ENCODE results near the gene KSR1.

KSR1 gene

GRCh38 chr17:27490391-27490790 is 34.1 kb downstream of the KSR1 start:
- no peak for DNase-seq
- H3K27me3 ChIP-seq (replicated peaks in 2 of 5; ENCODE audit: control insufficient read depth in 4 of 5, insufficient read depth in 5 of 5, low read length in 4 of 5) = no peaks in the 10 kb centered on the region
- CTCF ChIA-PET = interaction anchor here (1.6 kb wide), 1 partner anchor 13 kb away, joined by 4 read pairs; no protein-coding TSS in a partner anchor
- no peak overlapping the region for H3K27ac ChIP-seq (ENCODE audit: insufficient read depth in 1 of 2, low read depth in 1 of 2, low read length in 2 of 2, poor library complexity in 1 of 2, severe bottlenecking in 2 of 2)
- no peaks in the 10 kb centered on the region for H3K9me3 ChIP-seq (ENCODE audit: control extremely low read depth in 1 of 5, control insufficient read depth in 4 of 5, insufficient read depth in 2 of 5, low read depth in 1 of 5, low read length in 4 of 5)
- H3K36me3 ChIP-seq (ENCODE audit: control insufficient read depth in 4 of 4, insufficient read depth in 4 of 4, low read length in 3 of 4) = no peaks in the 10 kb centered on the region
- no peak overlapping the region for H3K4me3 ChIP-seq (ENCODE audit: control insufficient read depth in 1 of 7, extremely low read depth in 1 of 7, insufficient read depth in 4 of 7, low read depth in 2 of 7, low read length in 6 of 7)
- H3K4me1 ChIP-seq (ENCODE audit: control extremely low read depth in 1 of 4, control insufficient read depth in 4 of 4, insufficient read depth in 4 of 4, low read length in 3 of 4) = peaks cover 2 to 54% (median 20%) of the 10 kb centered on the region in 4 experiments
- POLR2A ChIA-PET = no interaction called here
- WGBS (ENCODE audit: insufficient coverage) = 73% methylated on average over 2 of the region's 4 CpGs

GRCh38 chr17:27491713-27492190 is 35.5 kb downstream of the KSR1 start:
- WGBS (ENCODE audit: insufficient coverage) = 97% methylated on average over 8 of the region's 12 CpGs
- Histone ChIP-seq H3K27ac (ENCODE audit: insufficient read depth in 1 of 2, low read depth in 1 of 2, low read length in 2 of 2, poor library complexity in 1 of 2, severe bottlenecking in 2 of 2) (peak overlapping the region in 1 of 2 experiments; percentile 9), H3K9me3 (ENCODE audit: control extremely low read depth in 1 of 5, control insufficient read depth in 4 of 5, insufficient read depth in 2 of 5, low read depth in 1 of 5, low read length in 4 of 5) (no peaks in the 10 kb centered on the region), H3K27me3 (replicated peaks in 2 of 5; ENCODE audit: control insufficient read depth in 4 of 5, insufficient read depth in 5 of 5, low read length in 4 of 5) (no peaks in the 10 kb centered on the region), H3K36me3 (ENCODE audit: control insufficient read depth in 4 of 4, insufficient read depth in 4 of 4, low read length in 3 of 4) (no peaks in the 10 kb centered on the region), H3K4me1 (ENCODE audit: control extremely low read depth in 1 of 4, control insufficient read depth in 4 of 4, insufficient read depth in 4 of 4, low read length in 3 of 4) (peaks cover 2 to 41% (median 19%) of the 10 kb centered on the region in 4 experiments), H3K4me3 (ENCODE audit: control insufficient read depth in 1 of 7, extremely low read depth in 1 of 7, insufficient read depth in 4 of 7, low read depth in 2 of 7, low read length in 6 of 7) (no peak overlapping the region)
- DNase-seq = no peak
- CTCF ChIA-PET = interaction anchor here (1.6 kb wide), 1 partner anchor 107 kb away, joined by 7 read pairs; no protein-coding TSS in a partner anchor
- POLR2A ChIA-PET = no interaction called here

GRCh38 chr17:27492470-27492869 is 36.2 kb downstream of the KSR1 start:
- H3K27me3 ChIP-seq (replicated peaks in 2 of 5; ENCODE audit: control insufficient read depth in 4 of 5, insufficient read depth in 5 of 5, low read length in 4 of 5) = no peaks in the 10 kb centered on the region
- ChIA-PET CTCF (interaction anchor here (1.6 kb wide), 1 partner anchor 106 kb away, joined by 7 read pairs; no protein-coding TSS in a partner anchor), POLR2A (no interaction called here)
- no peak for DNase-seq
- WGBS (ENCODE audit: insufficient coverage) = 100% methylated on average over 1 of the region's 3 CpGs
- no peak overlapping the region for H3K27ac ChIP-seq (ENCODE audit: insufficient read depth in 1 of 2, low read depth in 1 of 2, low read length in 2 of 2, poor library complexity in 1 of 2, severe bottlenecking in 2 of 2)
- no peaks in the 10 kb centered on the region for H3K9me3 ChIP-seq (ENCODE audit: control extremely low read depth in 1 of 5, control insufficient read depth in 4 of 5, insufficient read depth in 2 of 5, low read depth in 1 of 5, low read length in 4 of 5)
- peaks cover 0 to 3% (median 1%) of the 10 kb centered on the region in 4 experiments for H3K36me3 ChIP-seq (ENCODE audit: control insufficient read depth in 4 of 4, insufficient read depth in 4 of 4, low read length in 3 of 4)
- peaks cover 2 to 41% (median 19%) of the 10 kb centered on the region in 4 experiments for H3K4me1 ChIP-seq (ENCODE audit: control extremely low read depth in 1 of 4, control insufficient read depth in 4 of 4, insufficient read depth in 4 of 4, low read length in 3 of 4)
- H3K4me3 ChIP-seq (ENCODE audit: control insufficient read depth in 1 of 7, extremely low read depth in 1 of 7, insufficient read depth in 4 of 7, low read depth in 2 of 7, low read length in 6 of 7) = no peak overlapping the region

- WGBS (ENCODE audit: insufficient coverage) = 94% methylated on average over 3 of the region's 4 CpGs
- ChIA-PET POLR2A (no interaction called here), CTCF (interaction anchor here (1.5 to 1.6 kb wide), 2 partner anchors 12 to 106 kb away, joined by 4 to 7 read pairs; no protein-coding TSS in a partner anchor)
- peaks cover 2 to 37% (median 19%) of the 10 kb centered on the region in 4 experiments for H3K4me1 ChIP-seq (ENCODE audit: control extremely low read depth in 1 of 4, control insufficient read depth in 4 of 4, insufficient read depth in 4 of 4, low read length in 3 of 4)
- no peak for DNase-seq
- H3K27ac ChIP-seq (ENCODE audit: insufficient read depth in 1 of 2, low read depth in 1 of 2, low read length in 2 of 2, poor library complexity in 1 of 2, severe bottlenecking in 2 of 2) = no peak overlapping the region
- H3K4me3 ChIP-seq (ENCODE audit: control insufficient read depth in 1 of 7, extremely low read depth in 1 of 7, insufficient read depth in 4 of 7, low read depth in 2 of 7, low read length in 6 of 7) = no peak overlapping the region
- H3K9me3 ChIP-seq (ENCODE audit: control extremely low read depth in 1 of 5, control insufficient read depth in 4 of 5, insufficient read depth in 2 of 5, low read depth in 1 of 5, low read length in 4 of 5) = no peaks in the 10 kb centered on the region
- no peaks in the 10 kb centered on the region for H3K27me3 ChIP-seq (replicated peaks in 2 of 5; ENCODE audit: control insufficient read depth in 4 of 5, insufficient read depth in 5 of 5, low read length in 4 of 5)
- peaks cover 0 to 3% (median 1%) of the 10 kb centered on the region in 4 experiments for H3K36me3 ChIP-seq (ENCODE audit: control insufficient read depth in 4 of 4, insufficient read depth in 4 of 4, low read length in 3 of 4)
These were observed 36.8 kb downstream of the KSR1 start for GRCh38 chr17:27493088-27493487.

- ChIA-PET POLR2A (no interaction called here), CTCF (interaction anchor here (0.7 to 1.5 kb wide), 3 partner anchors 13 to 35 kb away, joined by 3 to 4 read pairs (median 3); no protein-coding TSS in a partner anchor)
- 96% methylated on average over 16 of the region's 19 CpGs for WGBS (ENCODE audit: insufficient coverage)
- no peak for DNase-seq
- Histone ChIP-seq H3K4me3 (ENCODE audit: control insufficient read depth in 1 of 7, extremely low read depth in 1 of 7, insufficient read depth in 4 of 7, low read depth in 2 of 7, low read length in 6 of 7) (no peak overlapping the region), H3K4me1 (ENCODE audit: control extremely low read depth in 1 of 4, control insufficient read depth in 4 of 4, insufficient read depth in 4 of 4, low read length in 3 of 4) (peaks cover 0 to 24% (median 9%) of the 10 kb centered on the region in 4 experiments), H3K9me3 (ENCODE audit: control extremely low read depth in 1 of 5, control insufficient read depth in 4 of 5, insufficient read depth in 2 of 5, low read depth in 1 of 5, low read length in 4 of 5) (no peaks in the 10 kb centered on the region), H3K27ac (ENCODE audit: insufficient read depth in 1 of 2, low read depth in 1 of 2, low read length in 2 of 2, poor library complexity in 1 of 2, severe bottlenecking in 2 of 2) (no peak overlapping the region), H3K36me3 (ENCODE audit: control insufficient read depth in 4 of 4, insufficient read depth in 4 of 4, low read length in 3 of 4) (peaks cover 0 to 3% (median 1%) of the 10 kb centered on the region in 4 experiments), H3K27me3 (replicated peaks in 2 of 5; ENCODE audit: control insufficient read depth in 4 of 5, insufficient read depth in 5 of 5, low read length in 4 of 5) (no peaks in the 10 kb centered on the region)
These were observed 38.2 kb downstream of the KSR1 start for GRCh38 chr17:27494192-27495091.

GRCh38 chr17:27495460-27495859 is 39.2 kb downstream of the KSR1 start:
- no peaks in the 10 kb centered on the region for H3K9me3 ChIP-seq (ENCODE audit: control extremely low read depth in 1 of 5, control insufficient read depth in 4 of 5, insufficient read depth in 2 of 5, low read depth in 1 of 5, low read length in 4 of 5)
- no peaks in the 10 kb centered on the region for H3K27me3 ChIP-seq (replicated peaks in 2 of 5; ENCODE audit: control insufficient read depth in 4 of 5, insufficient read depth in 5 of 5, low read length in 4 of 5)
- 88% methylated on average over 6 of the region's 6 CpGs for WGBS (ENCODE audit: insufficient coverage)
- peaks cover 0 to 4% (median 3%) of the 10 kb centered on the region in 4 experiments for H3K36me3 ChIP-seq (ENCODE audit: control insufficient read depth in 4 of 4, insufficient read depth in 4 of 4, low read length in 3 of 4)
- POLR2A ChIA-PET = no interaction called here
- CTCF ChIA-PET = interaction anchor here (0.7 kb wide), 1 partner anchor 34 kb away, joined by 3 read pairs; no protein-coding TSS in a partner anchor
- peaks cover 0 to 14% (median 2%) of the 10 kb centered on the region in 4 experiments for H3K4me1 ChIP-seq (ENCODE audit: control extremely low read depth in 1 of 4, control insufficient read depth in 4 of 4, insufficient read depth in 4 of 4, low read length in 3 of 4)
- H3K27ac ChIP-seq (ENCODE audit: insufficient read depth in 1 of 2, low read depth in 1 of 2, low read length in 2 of 2, poor library complexity in 1 of 2, severe bottlenecking in 2 of 2) = no peak overlapping the region
- DNase-seq = no peak
- H3K4me3 ChIP-seq (ENCODE audit: control insufficient read depth in 1 of 7, extremely low read depth in 1 of 7, insufficient read depth in 4 of 7, low read depth in 2 of 7, low read length in 6 of 7) = no peak overlapping the region

GRCh38 chr17:27496005-27496404 is 39.8 kb downstream of the KSR1 start:
- Histone ChIP-seq H3K4me3 (ENCODE audit: control insufficient read depth in 1 of 7, extremely low read depth in 1 of 7, insufficient read depth in 4 of 7, low read depth in 2 of 7, low read length in 6 of 7) (no peak overlapping the region), H3K36me3 (ENCODE audit: control insufficient read depth in 4 of 4, insufficient read depth in 4 of 4, low read length in 3 of 4) (peaks cover 0 to 7% (median 3%) of the 10 kb centered on the region in 4 experiments), H3K27me3 (replicated peaks in 2 of 5; ENCODE audit: control insufficient read depth in 4 of 5, insufficient read depth in 5 of 5, low read length in 4 of 5) (no peaks in the 10 kb centered on the region), H3K27ac (ENCODE audit: insufficient read depth in 1 of 2, low read depth in 1 of 2, low read length in 2 of 2, poor library complexity in 1 of 2, severe bottlenecking in 2 of 2) (no peak overlapping the region), H3K9me3 (ENCODE audit: control extremely low read depth in 1 of 5, control insufficient read depth in 4 of 5, insufficient read depth in 2 of 5, low read depth in 1 of 5, low read length in 4 of 5) (peaks cover 0 to 5% (median 4%) of the 10 kb centered on the region in 5 experiments), H3K4me1 (ENCODE audit: control extremely low read depth in 1 of 4, control insufficient read depth in 4 of 4, insufficient read depth in 4 of 4, low read length in 3 of 4) (peaks cover 0 to 9% (median 0%) of the 10 kb centered on the region in 4 experiments)
- POLR2A ChIA-PET = no interaction called here
- DNase-seq = no peak
- WGBS (ENCODE audit: insufficient coverage) = 97% methylated on average over 3 of the region's 5 CpGs
- CTCF ChIA-PET = interaction anchor here (1.4 kb wide), 1 partner anchor 39 kb away, joined by 3 read pairs; no protein-coding TSS in a partner anchor

All from common myeloid progenitor, CD34-positive (primary cell).